ENCODE measurements around the gene RPL21.
"Not testable (repeated sequence)": the region's sequence is repeated elsewhere in the genome, so short reads cannot be mapped to it uniquely, and the experiment has no call there.

The RPL21 gene

DNA sequence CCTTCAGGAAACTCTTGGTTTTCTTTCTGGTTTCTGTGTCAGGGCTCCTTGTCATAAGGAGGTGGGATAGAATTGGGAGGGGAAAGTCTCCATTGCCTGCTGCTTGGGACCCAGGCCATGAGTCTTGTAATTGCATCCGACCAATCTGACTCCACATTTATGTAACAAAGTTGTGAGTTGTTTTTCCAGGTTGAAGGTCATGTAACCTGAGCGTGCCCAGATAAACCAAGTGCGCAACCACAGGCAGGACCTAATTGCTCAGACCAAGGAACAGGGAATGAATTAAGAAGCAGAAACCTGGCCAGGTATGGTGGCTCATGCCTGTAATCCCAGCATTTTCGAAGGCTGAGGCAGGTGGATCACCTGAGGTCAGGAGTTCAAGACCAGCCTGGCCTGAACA lies 37.0 kb downstream of the RPL21 start:
- no peak for DNase-seq (ENCODE audit: low read depth in 1 of 2, low spot score in 1 of 2)

DNA sequence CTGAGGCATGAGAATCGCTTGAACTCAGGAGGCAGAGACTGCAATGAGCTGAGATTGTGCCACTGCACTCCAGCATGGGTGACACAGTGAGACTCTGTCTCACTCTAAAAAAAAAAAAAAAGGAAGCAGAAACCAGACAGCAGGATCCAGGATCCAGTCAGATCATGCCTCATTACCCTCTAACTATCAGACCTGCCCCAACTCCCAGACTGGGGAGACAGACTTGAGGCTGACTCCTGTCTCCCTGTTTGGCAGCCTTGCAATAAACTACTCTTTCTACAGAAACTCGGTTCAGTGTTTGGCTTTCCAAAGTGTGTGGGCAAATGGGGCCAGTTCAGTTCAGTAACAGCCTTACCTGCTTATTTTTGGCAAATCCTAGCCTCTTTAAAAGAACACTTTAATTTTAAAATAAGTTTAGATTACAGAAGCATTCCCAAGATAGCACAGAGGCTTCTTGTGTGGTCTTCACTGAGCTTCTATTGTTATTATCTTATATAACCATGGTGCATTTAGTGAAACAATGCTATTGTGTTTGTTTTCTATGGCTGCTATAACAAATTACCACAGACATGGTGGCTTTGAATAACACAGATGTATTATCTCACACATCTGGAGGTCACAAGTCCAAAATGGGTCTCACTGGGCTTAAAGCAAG lies 37.8 kb downstream of the RPL21 start:
- DNase-seq (ENCODE audit: low read depth in 1 of 2, low spot score in 1 of 2), result no peak

DNA sequence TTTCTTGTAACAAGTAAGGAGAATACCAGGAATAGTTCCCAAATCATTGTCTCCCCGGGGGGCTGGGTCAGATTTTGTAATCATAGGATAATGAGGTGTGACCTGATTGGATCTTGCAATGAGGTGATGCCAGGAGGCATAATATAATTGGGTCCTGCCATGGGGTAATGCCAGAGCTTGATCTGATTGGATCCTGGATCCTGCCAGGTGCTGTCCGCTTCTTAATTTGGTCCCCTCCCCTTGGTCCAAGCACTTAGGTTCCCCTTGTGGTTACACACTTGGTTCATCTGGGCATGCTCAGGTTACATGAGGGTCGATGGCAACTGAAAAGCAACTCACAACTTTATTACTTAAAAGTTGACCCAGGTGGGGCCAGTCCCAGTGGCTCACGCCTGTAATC lies 39.4 kb downstream of the RPL21 start:
- DNase-seq (ENCODE audit: low read depth in 1 of 2, low spot score in 1 of 2), result no peak

DNA sequence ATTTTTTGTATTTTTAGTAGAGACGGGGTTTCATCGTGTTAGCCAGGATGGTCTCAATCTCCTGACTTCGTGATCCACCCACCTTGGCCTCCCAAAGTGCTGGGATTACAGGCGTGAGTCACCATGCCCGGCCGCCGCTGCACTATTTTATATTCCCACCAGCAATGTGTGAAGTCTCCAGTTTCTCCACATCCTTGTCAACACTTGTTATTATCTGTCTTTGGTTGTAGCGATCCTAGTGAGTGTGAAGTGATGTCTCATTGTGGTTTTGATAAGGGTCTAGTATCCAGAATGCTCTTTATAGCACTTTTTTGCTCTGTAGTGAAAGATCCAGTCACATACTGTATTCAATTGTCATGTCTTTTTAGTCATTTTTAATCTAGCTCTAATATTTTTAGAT lies 40.6 kb downstream of the RPL21 start:
- not testable (repeated sequence) for DNase-seq (ENCODE audit: low read depth in 1 of 2, low spot score in 1 of 2)

DNA sequence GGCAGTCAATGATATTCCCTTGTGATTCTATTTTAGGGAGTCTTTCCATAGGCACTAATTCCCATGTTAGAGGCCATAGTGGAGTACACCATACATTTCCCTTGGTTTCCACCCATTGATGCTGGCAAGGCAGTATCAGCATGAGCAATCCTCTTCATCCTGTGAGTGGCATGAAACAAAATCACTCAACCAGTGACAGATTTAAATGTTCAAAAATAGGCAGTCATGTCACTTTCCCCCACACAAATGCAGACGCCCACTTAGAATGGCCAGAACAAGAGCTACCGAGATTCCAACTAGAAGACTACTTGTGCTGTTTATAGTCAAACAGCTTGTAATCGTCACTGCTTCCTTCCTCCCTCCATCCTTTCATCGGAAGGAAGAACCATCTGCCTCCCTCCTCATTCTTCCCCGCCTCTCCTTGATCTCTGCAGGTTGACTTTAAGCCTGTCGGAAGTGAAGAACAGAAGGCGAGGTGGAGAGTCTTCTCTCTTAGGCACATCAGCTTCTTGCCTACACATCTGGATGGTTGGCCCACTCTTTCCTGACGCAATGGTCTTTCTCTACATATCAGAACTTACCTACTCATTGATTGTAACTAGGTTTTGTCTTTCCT lies 41.8 kb downstream of the RPL21 start:
- no peak for DNase-seq (ENCODE audit: low read depth in 1 of 2, low spot score in 1 of 2)

DNA sequence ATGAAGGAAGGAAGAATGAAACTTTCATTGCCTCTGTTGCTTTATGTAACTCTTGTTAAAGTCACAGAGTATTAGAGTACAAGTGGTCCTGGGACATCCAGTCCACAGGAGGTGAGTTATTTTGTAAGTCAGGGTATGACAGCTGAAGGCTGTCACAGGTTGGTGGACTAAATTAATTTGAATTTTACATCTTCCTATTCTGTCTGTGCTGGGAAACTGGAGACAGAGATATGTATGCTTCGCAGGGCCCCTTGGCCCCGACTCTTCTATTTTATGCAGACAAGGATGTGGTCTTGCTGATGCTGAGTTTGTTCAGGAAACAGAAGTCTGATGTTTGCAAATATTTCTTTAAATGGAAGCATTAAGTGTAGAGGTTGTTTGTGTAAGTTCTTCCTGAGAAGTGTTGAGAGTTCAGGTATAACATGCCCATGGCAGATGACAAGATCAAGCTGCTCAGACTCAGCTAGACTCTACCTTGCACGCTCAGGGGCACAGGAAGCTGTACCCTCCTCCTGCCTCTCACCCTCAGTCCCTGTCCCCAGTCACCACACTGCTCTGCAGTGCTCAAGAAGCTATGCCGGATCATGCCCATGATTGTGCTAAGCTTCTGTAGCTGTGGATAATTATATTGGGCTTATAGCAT lies 42.6 kb downstream of the RPL21 start:
- DNase-seq (ENCODE audit: low read depth in 1 of 2, low spot score in 1 of 2), result no peak

DNA sequence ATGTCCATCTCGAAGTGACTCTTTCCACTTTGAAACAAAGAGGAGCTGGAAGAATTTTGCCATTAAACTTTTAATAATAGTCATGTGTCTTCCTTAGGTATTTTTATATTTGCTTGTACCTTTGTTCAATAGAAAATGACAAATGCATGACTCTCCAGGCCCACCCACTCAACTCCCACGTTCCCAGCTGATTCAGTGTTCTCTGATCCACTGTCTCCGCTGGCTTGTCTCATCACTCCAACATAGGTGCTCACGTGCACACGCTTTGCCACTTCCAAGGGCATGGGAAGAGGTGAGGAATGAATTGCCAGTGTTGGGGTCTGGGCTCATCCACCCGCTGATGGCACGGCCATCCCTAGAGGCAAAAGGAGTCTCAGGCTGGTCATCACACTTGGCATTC lies 43.7 kb downstream of the RPL21 start:
- DNase-seq (ENCODE audit: low read depth in 1 of 2, low spot score in 1 of 2), result no peak

DNA sequence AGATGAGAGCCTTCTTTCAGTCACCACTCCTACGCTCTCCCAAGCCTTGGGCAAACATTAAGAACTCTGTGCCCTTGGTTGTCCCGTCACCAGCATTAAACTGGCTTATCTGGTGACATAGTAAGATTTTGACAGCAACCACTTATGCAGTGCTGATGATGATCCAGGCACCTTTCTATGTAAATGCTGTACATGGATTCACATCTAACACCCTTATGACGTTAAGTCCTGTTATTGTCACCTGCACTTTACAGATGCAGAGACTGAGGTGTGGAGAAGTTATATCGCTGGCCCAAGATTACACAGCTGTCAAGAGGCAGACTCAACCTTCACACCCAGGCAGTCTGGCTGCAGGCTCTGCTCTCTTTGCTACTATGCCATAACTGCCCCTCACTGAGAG lies 44.3 kb downstream of the RPL21 start:
- no peak for DNase-seq (ENCODE audit: low read depth in 1 of 2, low spot score in 1 of 2)

DNA sequence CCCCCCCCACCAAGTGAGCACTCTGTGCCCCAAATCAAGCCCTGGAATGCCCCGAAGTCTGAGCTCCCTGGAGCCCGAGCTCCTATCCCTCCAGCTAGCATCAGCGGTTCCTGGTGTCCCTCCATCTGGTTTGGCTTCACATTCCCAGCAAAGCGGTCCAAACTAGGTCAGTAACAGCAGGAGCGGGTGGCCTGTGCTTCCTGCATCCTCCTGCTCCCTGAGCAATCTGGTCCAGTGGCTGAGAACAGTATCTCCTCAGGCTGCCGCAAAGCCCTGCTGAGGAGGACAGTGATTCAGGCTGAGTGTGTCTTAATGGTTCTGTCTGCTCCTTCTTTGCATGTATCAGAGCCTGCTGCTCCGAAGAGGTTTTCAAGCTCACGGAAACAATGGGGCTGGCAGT lies 45.1 kb downstream of the RPL21 start:
- DNase-seq (ENCODE audit: low read depth in 1 of 2, low spot score in 1 of 2), result no peak

DNA sequence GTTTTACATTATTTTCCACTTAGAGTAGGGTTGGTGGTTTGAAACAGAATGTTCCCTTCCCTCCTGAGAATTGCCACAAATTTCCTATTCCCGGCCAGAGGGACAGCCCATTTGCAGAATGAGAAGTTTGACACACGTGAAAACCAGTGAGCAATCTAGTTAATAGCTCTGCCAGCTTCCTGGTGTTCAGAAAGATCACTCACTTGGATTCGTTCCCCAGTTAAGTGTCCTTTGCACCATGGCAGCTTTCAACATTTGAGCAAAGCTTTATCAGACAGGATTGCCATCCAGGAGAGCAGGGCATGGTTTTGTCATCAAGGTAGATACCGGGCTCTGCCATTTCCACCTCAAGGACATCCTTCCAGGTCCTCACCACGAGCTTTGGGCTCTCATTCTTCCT lies 47.5 kb downstream of the RPL21 start:
- DNase-seq (ENCODE audit: low read depth in 1 of 2, low spot score in 1 of 2), result no peak

DNA sequence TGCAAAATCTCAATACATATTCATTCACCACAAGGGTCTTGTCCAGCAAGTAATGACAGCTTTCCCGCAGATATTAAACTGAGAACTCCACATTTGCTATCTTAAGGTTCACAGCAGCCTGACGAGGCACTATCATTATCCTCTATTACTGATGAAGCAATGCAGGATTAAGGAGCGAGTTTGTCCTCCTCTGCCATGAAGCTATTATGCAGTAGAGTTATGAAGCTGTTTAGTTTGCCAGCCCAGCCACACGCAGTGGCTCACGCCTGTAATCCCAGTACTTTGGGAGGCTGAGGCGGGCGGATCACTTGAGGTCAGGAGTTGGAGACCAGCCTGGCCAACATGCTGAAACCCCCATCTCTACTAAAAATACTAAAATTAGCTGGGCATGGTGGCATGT lies 49.0 kb downstream of the RPL21 start:
- DNase-seq (ENCODE audit: low read depth in 1 of 2, low spot score in 1 of 2), result not testable (repeated sequence)

DNA sequence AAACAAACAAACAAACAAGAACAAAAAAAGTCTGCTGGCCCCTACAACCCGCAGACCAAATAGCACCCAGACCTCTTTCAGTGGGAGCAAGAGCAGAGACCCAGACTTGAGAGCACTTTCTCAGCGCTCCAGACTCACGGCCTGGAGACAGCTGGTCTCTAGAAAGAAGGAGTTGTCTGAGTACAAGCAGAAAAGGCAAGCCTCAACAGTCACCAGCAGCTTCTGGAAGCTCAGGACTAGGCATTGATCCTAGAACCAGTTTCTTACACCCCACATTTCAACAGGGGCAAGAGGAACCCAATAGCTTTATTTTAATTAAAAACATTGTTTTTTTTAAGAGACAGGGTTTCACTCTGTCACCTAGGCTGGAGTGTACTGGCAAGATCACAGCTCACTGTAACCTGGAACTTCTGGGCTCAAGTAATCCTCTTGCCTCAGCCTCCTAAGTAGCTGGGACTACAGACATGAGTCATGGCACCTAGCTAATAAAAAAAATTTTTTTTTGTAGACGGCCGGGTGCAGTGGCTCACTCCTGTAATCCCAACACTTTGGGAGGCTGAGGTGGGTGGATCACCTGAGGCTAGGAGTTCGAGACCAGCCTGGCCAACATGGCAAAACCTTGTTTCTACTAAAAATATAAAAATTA lies 49.7 kb downstream of the RPL21 start:
- no peak for DNase-seq (ENCODE audit: low read depth in 1 of 2, low spot score in 1 of 2)

DNA sequence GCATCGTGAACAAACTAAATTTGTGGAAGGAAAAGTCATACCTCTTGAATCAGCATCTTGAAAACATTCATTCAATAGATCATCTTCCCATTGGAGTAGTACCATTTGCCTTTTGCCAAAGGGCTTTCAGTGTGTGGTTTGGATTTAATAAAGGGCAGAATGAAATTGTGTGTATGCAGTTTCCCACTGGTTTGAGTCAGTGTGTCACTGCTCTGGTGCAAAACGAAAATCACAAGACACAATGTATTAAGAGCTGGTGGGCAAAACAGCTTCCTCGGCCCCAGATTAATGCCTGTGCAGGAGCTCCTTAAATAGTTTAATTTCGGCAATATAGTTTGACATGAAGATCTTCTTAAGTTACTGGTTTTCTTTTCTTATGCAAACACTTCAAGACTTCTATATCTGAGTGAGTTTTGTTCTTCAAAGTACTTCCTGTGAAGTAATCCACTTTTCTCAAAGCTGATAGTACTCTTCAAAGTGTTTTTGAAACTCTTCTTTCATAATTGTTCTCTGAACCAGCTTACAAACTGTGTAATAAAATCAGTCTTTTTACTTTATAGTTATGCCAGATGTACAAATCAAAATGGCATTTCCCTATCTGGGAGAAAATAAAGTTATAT lies 51.4 kb downstream of the RPL21 start:
- no peak for DNase-seq (ENCODE audit: low read depth in 1 of 2, low spot score in 1 of 2)

DNA sequence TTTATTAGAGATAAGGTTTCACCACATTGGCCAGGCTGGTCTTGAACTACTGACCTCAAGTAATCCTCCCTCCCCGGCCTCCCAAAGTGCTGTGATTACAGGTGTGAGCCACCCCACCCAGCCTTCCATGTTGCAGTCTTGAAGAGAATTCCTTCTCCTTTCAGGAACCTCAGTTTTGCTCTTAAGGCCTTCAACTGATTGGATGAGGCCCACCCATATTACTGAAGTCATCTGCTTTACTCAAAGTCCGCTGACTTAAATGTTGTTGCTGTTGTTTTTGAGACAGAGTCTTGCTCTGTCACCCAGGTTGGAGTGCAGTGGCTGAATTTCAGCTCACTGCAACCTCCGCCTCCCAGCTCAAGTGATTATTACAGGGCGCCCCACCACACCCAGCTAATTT lies 52.7 kb downstream of the RPL21 start:
- no peak for DNase-seq (ENCODE audit: low read depth in 1 of 2, low spot score in 1 of 2)

DNA sequence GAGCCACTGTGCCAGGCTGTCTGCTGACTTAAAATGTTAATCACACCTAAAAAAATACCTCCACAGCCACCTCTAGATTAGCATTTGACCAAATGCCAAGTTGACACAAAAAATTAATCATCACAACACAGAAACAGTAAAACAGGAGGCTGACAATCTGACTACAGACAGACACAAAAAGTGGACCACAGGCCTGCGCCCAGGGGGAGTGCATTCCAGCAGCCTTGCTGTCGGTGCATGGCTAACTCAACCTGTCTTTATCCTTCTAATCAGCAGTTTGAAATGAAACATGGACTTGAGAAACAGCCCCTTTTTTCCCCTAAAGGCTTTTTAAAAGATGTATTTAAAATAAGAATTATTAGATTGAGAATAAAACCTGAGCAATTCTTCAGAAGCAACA lies 53.3 kb downstream of the RPL21 start:
- no peak for DNase-seq (ENCODE audit: low read depth in 1 of 2, low spot score in 1 of 2)

Measured in activated CD4-positive, alpha-beta T cell treated with anti-CD3 and anti-CD28 coated beads, Interleukin-2, amount 50 U/mL, for 24 hours (primary cell).